ENCODE results near the gene NDC80. TPM values are rescaled to one million over a fixed set of nuclear protein-coding genes. Genes with fewer than 3 reads are reported as not detected.

NDC80 gene
- total and polyA plus RNA-seq, 9 of the 15 experiments (the other 6 are each of a cell fraction or from before 2014, with no cell fraction given): 65.2 to 97.9 (median 83.3) TPM

DNA sequence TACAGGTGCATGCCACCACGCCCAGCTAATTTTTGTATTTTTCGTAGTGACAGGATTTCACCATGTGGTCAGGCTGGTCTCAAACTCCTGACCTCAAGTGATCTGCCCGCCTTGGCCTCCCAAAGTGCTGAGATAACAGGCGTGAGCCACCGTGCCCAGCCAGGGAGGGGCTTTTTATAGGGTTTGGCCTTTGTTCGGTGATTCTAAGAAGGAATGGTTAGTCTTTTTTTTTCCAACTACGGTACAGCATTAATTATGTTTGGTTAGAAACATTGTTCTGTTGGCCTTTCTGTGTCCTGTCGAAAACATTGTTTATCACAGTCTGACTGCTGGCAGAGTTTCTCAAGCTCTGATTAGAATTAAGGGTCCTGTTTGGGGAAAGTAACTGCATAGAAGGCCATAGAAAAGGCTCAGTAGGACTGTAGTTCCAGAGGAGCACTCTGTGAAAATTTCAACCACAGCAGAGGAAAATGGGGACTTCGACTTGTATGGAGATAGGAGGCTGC, 64.8 kb downstream of the NDC80 start (continued):
- TF ChIP-seq, protein P1, sequence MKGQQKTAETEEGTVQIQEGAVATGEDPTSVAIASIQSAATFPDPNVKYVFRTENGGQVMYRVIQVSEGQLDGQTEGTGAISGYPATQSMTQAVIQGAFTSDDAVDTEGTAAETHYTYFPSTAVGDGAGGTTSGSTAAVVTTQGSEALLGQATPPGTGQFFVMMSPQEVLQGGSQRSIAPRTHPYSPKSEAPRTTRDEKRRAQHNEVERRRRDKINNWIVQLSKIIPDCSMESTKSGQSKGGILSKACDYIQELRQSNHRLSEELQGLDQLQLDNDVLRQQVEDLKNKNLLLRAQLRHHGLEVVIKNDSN (CRISPR knock-in tag; IDR thresholded peaks at IDR 0.05): no peak
- TF ChIP-seq, protein P2, sequence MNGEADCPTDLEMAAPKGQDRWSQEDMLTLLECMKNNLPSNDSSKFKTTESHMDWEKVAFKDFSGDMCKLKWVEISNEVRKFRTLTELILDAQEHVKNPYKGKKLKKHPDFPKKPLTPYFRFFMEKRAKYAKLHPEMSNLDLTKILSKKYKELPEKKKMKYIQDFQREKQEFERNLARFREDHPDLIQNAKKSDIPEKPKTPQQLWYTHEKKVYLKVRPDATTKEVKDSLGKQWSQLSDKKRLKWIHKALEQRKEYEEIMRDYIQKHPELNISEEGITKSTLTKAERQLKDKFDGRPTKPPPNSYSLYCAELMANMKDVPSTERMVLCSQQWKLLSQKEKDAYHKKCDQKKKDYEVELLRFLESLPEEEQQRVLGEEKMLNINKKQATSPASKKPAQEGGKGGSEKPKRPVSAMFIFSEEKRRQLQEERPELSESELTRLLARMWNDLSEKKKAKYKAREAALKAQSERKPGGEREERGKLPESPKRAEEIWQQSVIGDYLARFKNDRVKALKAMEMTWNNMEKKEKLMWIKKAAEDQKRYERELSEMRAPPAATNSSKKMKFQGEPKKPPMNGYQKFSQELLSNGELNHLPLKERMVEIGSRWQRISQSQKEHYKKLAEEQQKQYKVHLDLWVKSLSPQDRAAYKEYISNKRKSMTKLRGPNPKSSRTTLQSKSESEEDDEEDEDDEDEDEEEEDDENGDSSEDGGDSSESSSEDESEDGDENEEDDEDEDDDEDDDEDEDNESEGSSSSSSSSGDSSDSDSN (IDR thresholded peaks at IDR 0.05; ENCODE audit: borderline replicate concordance in 1 of 2, low read depth in 2 of 2, low read length in 2 of 2): no peak
- TF ChIP-seq, protein P3, sequence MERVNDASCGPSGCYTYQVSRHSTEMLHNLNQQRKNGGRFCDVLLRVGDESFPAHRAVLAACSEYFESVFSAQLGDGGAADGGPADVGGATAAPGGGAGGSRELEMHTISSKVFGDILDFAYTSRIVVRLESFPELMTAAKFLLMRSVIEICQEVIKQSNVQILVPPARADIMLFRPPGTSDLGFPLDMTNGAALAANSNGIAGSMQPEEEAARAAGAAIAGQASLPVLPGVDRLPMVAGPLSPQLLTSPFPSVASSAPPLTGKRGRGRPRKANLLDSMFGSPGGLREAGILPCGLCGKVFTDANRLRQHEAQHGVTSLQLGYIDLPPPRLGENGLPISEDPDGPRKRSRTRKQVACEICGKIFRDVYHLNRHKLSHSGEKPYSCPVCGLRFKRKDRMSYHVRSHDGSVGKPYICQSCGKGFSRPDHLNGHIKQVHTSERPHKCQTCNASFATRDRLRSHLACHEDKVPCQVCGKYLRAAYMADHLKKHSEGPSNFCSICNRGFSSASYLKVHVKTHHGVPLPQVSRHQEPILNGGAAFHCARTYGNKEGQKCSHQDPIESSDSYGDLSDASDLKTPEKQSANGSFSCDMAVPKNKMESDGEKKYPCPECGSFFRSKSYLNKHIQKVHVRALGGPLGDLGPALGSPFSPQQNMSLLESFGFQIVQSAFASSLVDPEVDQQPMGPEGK (CRISPR knock-in tag; IDR thresholded peaks at IDR 0.05; ENCODE audit: borderline replicate concordance): no peak
- no peak for TF ChIP-seq HNRNPH1 (optimal IDR thresholded peaks at IDR 0.05; ENCODE audit: low read depth, low read length)

All from K562 (cell line).